Skin of body (tissue), 3 donors: ENCODE measurements around the gene NRP1. TPM values are rescaled to one million over a fixed set of nuclear protein-coding genes. Genes with fewer than 3 reads are reported as not detected.

Experiments used
- DNase-seq: peaks from one replicate; lab custom pipeline; 2025; lab: John Stamatoyannopoulos, UW
- small RNA-seq: library from RNA; depleted of rRNA; stranded (forward); fragments of <200 nt; gene quantifications from one replicate; pipeline ENCODE3, GENCODE V24; 2014; ENCODE audit warnings: low replicate concordance
- total RNA-seq: library from RNA; depleted of rRNA; stranded (reverse); fragments of >200 nt; gene quantifications from one replicate; pipeline ENCODE4 v1.2.3, GENCODE V29; 2014

Gene NRP1
- total RNA-seq, 1 donor from 2014 or later = 108 TPM

DNA sequence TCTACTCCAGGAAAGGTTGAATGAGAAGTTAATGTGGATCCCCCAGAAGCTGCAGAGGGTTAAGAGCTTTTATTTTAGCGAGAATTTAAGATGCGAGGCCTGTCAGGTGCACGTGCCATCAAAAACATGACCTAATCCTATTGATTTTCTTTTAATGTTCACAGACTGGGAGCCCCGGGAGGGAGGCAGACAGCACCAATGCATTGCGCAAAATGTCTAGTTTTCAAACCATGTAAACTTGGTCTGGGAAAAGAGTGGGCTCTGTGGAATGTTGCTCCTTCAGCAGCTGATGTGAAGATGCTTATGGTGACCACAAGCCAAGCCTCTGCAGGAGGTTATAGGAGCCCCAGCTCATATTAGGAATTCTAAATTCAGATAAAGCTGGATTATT, 204.5 kb downstream of the NRP1 start:
- no peak for DNase-seq

DNA sequence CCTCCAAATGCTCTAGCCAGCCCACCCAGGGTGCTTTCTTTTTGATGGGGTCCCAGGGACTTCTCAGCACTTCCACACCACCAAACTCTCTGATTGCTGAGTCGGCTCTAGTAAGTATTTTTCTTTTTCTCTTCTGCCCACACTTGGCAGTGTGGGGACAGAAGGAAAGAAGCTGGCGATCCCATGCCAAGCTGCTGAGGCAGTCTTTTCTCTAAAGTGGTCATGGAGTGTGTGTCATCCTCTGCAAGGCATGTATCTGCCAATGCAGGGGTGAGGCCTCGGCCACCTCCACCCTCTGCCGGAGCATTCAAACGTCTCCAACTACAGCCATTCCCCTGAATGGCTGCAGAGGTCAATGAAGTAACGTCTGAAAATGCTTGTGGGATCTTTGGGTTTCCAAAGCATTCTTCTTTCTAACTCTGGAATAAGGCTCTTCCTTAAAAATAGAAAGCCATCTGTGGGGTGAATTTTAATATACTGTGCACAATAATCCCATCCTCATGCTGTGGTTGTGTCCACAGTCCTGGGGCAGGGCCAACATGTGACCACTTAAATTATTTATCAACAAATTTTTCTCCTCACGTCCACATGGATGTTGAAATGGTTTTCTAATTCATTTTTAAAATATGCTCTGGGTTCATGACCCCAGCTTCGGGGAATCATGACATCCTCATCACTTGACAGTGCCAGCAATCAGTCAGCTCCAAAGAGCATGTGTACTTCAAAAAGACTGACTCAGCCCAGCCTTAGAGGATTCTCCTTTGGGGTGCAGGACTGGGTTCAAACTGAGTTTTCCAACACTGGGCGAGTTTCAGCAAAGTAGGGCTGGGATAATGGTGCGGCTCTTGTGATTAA, 205.1 kb downstream of the NRP1 start:
- peak; percentile 69 for DNase-seq

DNA sequence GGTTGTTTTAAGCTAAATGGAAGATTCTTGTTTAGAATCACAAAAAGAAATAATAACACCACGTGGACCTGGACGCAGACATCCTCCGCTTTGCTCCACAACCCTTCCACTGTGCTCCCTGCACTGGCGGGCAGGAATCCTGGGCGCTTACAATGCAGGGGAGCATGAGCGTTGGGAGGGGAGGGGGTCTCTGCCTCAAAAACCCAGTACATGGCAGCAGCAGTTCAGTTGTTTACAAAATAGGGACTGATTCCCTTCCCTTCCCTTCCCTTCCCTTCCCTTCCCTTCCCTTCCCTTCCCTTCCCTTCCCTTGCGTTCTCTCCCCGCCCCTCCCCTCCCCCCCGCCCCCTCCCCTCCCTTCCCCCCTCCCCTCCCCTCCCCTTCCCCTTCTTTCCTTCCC, 206.8 kb downstream of the NRP1 start:
- no peak for DNase-seq

Small RNAs within 50 kb of the gene (small RNA-seq; reads per million reads assigned to genes)
- gene AL353600.1 (not detected), gene RN7SL398P (not detected)
